ENCODE results near the gene FIS1. TPM values are rescaled to one million over a fixed set of nuclear protein-coding genes. Genes with fewer than 3 reads are reported as not detected.

FIS1 gene
- total and polyA plus RNA-seq, 10 of the 15 experiments (the other 5 are each of a cell fraction or from before 2014, with no cell fraction given): 83.4 to 149 (median 108) TPM

- SMC1A ChIA-PET (ENCODE audit: uncharacterized antibody, unreplicated experiment): interaction anchor here (0.7 kb wide), 1 partner anchor 135 kb away, joined by 3 read pairs; no protein-coding TSS in a partner anchor
- Histone ChIP-seq H3K4me2 (ENCODE audit: control insufficient read depth, insufficient read depth) (no peak overlapping the region), H2AFZ (ENCODE audit: control insufficient read depth, low read depth, low read length) (no peak overlapping the region), H3K27ac (ENCODE audit: control insufficient read depth, insufficient read depth) (no peak overlapping the region), H3K9ac (ENCODE audit: control insufficient read depth, insufficient read depth, low read length) (no peak overlapping the region), H3K9me3 (replicated peaks; ENCODE audit: control insufficient read depth, insufficient read depth, low read length) (no peaks in the 10 kb centered on the region), H3K4me1 (ENCODE audit: control insufficient read depth, insufficient read depth, low read length) (peaks cover 4% of the 10 kb centered on the region), H4K20me1 (ENCODE audit: control insufficient read depth, insufficient read depth) (no peaks in the 10 kb centered on the region), H3K4me3 (no peak overlapping the region), H3K27me3 (replicated peaks in 1 of 2; ENCODE audit: control insufficient read depth in 2 of 2, insufficient read depth in 2 of 2, low read length in 1 of 2) (peaks cover 0 to 3% of the 10 kb centered on the region in 2 experiments; a peak in 2 of 4 replicates), H3K79me2 (ENCODE audit: control insufficient read depth, insufficient read depth, low read length) (no peaks in the 10 kb centered on the region), H3K36me3 (ENCODE audit: control insufficient read depth in 2 of 2, insufficient read depth in 2 of 2, low read length in 1 of 2) (no peaks in the 10 kb centered on the region)
- FAIRE-seq: no peak
- no peak for DNase-seq (ENCODE audit: low read depth, low spot score)
- no peak for TF ChIP-seq CHD4 (IDR thresholded peaks at IDR 0.05)
- TF ChIP-seq CREM (IDR thresholded peaks at IDR 0.05; ENCODE audit: low read depth): no peak
- TF ChIP-seq TCF3 (IDR thresholded peaks at IDR 0.05; ENCODE audit: borderline replicate concordance, insufficient read depth, low read depth, low read length): no peak
- TF ChIP-seq RFX5 (IDR thresholded peaks at IDR 0.05; ENCODE audit: low read depth, low read length): no peak
- TF ChIP-seq IKZF1 (conservative IDR thresholded peaks at IDR 0.05): no peak
- no peak for TF ChIP-seq MEF2B (IDR thresholded peaks at IDR 0.05; ENCODE audit: partially characterized antibody, poor library complexity, severe bottlenecking)
- no peak for TF ChIP-seq NFYB (IDR thresholded peaks at IDR 0.05; ENCODE audit: insufficient read depth, low read depth, low read length)
- TF ChIP-seq CHD1 (IDR thresholded peaks at IDR 0.05; ENCODE audit: low read depth, low read length): no peak
- TF ChIP-seq, protein P1, sequence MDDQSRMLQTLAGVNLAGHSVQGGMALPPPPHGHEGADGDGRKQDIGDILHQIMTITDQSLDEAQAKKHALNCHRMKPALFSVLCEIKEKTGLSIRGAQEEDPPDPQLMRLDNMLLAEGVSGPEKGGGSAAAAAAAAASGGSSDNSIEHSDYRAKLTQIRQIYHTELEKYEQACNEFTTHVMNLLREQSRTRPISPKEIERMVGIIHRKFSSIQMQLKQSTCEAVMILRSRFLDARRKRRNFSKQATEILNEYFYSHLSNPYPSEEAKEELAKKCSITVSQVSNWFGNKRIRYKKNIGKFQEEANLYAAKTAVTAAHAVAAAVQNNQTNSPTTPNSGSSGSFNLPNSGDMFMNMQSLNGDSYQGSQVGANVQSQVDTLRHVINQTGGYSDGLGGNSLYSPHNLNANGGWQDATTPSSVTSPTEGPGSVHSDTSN (IDR thresholded peaks at IDR 0.05; ENCODE audit: insufficient replicate concordance, low read depth, low read length): no peak
- TF ChIP-seq NBN (IDR thresholded peaks at IDR 0.05): no peak
- TF ChIP-seq RUNX3 (IDR thresholded peaks at IDR 0.05; ENCODE audit: low read length): no peak
- TF ChIP-seq, protein P2, sequence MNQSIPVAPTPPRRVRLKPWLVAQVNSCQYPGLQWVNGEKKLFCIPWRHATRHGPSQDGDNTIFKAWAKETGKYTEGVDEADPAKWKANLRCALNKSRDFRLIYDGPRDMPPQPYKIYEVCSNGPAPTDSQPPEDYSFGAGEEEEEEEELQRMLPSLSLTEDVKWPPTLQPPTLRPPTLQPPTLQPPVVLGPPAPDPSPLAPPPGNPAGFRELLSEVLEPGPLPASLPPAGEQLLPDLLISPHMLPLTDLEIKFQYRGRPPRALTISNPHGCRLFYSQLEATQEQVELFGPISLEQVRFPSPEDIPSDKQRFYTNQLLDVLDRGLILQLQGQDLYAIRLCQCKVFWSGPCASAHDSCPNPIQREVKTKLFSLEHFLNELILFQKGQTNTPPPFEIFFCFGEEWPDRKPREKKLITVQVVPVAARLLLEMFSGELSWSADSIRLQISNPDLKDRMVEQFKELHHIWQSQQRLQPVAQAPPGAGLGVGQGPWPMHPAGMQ (IDR thresholded peaks at IDR 0.05; ENCODE audit: borderline replicate concordance): no peak
- TF ChIP-seq, protein P3, sequence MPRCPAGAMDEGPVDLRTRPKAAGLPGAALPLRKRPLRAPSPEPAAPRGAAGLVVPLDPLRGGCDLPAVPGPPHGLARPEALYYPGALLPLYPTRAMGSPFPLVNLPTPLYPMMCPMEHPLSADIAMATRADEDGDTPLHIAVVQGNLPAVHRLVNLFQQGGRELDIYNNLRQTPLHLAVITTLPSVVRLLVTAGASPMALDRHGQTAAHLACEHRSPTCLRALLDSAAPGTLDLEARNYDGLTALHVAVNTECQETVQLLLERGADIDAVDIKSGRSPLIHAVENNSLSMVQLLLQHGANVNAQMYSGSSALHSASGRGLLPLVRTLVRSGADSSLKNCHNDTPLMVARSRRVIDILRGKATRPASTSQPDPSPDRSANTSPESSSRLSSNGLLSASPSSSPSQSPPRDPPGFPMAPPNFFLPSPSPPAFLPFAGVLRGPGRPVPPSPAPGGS (IDR thresholded peaks at IDR 0.05; ENCODE audit: borderline replicate concordance, insufficient read depth, low read depth, low read length, poor library complexity, severe bottlenecking): no peak
- no peak for TF ChIP-seq SPI1 (IDR thresholded peaks at IDR 0.05; ENCODE audit: borderline replicate concordance, insufficient read depth, low read depth, low read length)
- no peak for TF ChIP-seq BMI1 (IDR thresholded peaks at IDR 0.05; ENCODE audit: borderline replicate concordance)
- TF ChIP-seq, protein P4, sequence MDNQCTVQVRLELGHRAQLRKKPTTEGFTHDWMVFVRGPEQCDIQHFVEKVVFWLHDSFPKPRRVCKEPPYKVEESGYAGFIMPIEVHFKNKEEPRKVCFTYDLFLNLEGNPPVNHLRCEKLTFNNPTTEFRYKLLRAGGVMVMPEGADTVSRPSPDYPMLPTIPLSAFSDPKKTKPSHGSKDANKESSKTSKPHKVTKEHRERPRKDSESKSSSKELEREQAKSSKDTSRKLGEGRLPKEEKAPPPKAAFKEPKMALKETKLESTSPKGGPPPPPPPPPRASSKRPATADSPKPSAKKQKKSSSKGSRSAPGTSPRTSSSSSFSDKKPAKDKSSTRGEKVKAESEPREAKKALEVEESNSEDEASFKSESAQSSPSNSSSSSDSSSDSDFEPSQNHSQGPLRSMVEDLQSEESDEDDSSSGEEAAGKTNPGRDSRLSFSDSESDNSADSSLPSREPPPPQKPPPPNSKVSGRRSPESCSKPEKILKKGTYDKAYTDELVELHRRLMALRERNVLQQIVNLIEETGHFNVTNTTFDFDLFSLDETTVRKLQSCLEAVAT (IDR thresholded peaks at IDR 0.05): no peak
- TF ChIP-seq NFIC (IDR thresholded peaks at IDR 0.05; ENCODE audit: low read depth, low read length): no peak
- TF ChIP-seq GATAD2B (conservative IDR thresholded peaks at IDR 0.05; ENCODE audit: low read depth): no peak
- TF ChIP-seq TAF1 (IDR thresholded peaks at IDR 0.05; ENCODE audit: borderline replicate concordance, low read depth, low read length): no peak
- in situ Hi-C loops (cut with MboI) (no loop called here), intact Hi-C loops (cut with micrococcal nuclease; ENCODE audit: unreplicated experiment) (no loop called here)
- CTCF ChIA-PET: interaction anchor here (1.0 to 2.4 kb wide), 2 partner anchors 11 to 134 kb away, joined by 4 to 19 read pairs; no protein-coding TSS in a partner anchor
- no TSS peak for BruUV-seq (replicated peaks)
- 38% methylated on average over 24 of the region's 24 CpGs for WGBS (ENCODE audit: insufficient coverage, insufficient replicate concordance, low lambda C conversion rate, missing lambda C conversion rate)
- POLR2A ChIA-PET: no interaction called here
- RAD21 ChIA-PET (ENCODE audit: unreplicated experiment): no interaction called here
- ATAC-seq: no peak
Measured at GRCh38 chr7:101278461-101279292, 33.8 kb upstream of the FIS1 start.
